ENCODE measurements around the gene CELF1. TPM values are rescaled to one million over a fixed set of nuclear protein-coding genes. Genes with fewer than 3 reads are reported as not detected.
A peak's percentile ranks its signal among the peaks of the same experiment; 100 is the strongest.

Gene CELF1
- total RNA-seq, 1 donor from 2014 or later, result 76.3 TPM

- DNase-seq (ENCODE audit: low read depth), result no peak
- peak overlapping the region; percentile 28 for H3K4me3 ChIP-seq (ENCODE audit: low read depth, low read length)
- H3K27me3 ChIP-seq (ENCODE audit: control insufficient read depth, insufficient read depth, low read length), result peaks cover 45% of the 10 kb centered on the region
- TF ChIP-seq CTCF (IDR thresholded peaks at IDR 0.05; ENCODE audit: insufficient read depth, low read length, poor library complexity, severe bottlenecking), result no peak
- H3K36me3 ChIP-seq (ENCODE audit: control insufficient read depth, insufficient read depth, low read length), result no peaks in the 10 kb centered on the region
Observed at GRCh38 chr11:47589584-47589976, 36.6 kb upstream of the CELF1 start.

- no peak overlapping the region for H3K4me3 ChIP-seq (ENCODE audit: low read depth, low read length)
- no peaks in the 10 kb centered on the region for H3K36me3 ChIP-seq (ENCODE audit: control insufficient read depth, insufficient read depth, low read length)
- TF ChIP-seq CTCF (IDR thresholded peaks at IDR 0.05; ENCODE audit: insufficient read depth, low read length, poor library complexity, severe bottlenecking), result no peak
- no peak for DNase-seq (ENCODE audit: low read depth)
- H3K27me3 ChIP-seq (ENCODE audit: control insufficient read depth, insufficient read depth, low read length), result peaks cover 41% of the 10 kb centered on the region
Observed at GRCh38 chr11:47589118-47589517, 36.2 kb upstream of the CELF1 start.

- no peak for TF ChIP-seq CTCF (IDR thresholded peaks at IDR 0.05; ENCODE audit: insufficient read depth, low read length, poor library complexity, severe bottlenecking)
- no peak for DNase-seq (ENCODE audit: low read depth)
- H3K4me3 ChIP-seq (ENCODE audit: low read depth, low read length), result no peak overlapping the region
- H3K36me3 ChIP-seq (ENCODE audit: control insufficient read depth, insufficient read depth, low read length), result no peaks in the 10 kb centered on the region
- peaks cover 28% of the 10 kb centered on the region for H3K27me3 ChIP-seq (ENCODE audit: control insufficient read depth, insufficient read depth, low read length)
Observed at GRCh38 chr11:47587723-47588326, 34.9 kb upstream of the CELF1 start.

- no peaks in the 10 kb centered on the region for H3K36me3 ChIP-seq (ENCODE audit: control insufficient read depth, insufficient read depth, low read length)
- no peak for DNase-seq (ENCODE audit: low read depth)
Observed at GRCh38 chr11:47587039-47587716, 34.2 kb upstream of the CELF1 start.

GRCh38 chr11:47586098-47586855 is 33.3 kb upstream of the CELF1 start, which contains the start of gene FAM180B:
Gene FAM180B, plus strand, starts transcription at chr11:47586678. Its CDS starts 91 bp downstream, at chr11:47586769.
- peaks cover 15% of the 10 kb centered on the region for H3K27me3 ChIP-seq (ENCODE audit: control insufficient read depth, insufficient read depth, low read length)
- H3K36me3 ChIP-seq (ENCODE audit: control insufficient read depth, insufficient read depth, low read length), result peaks cover 2% of the 10 kb centered on the region

More at GRCh38 chr11:47587039-47587716, 34.2 kb upstream of the CELF1 start:
- H3K27me3 ChIP-seq (ENCODE audit: control insufficient read depth, insufficient read depth, low read length), result peaks cover 21% of the 10 kb centered on the region
- no peak overlapping the region for H3K4me3 ChIP-seq (ENCODE audit: low read depth, low read length)
- TF ChIP-seq CTCF (IDR thresholded peaks at IDR 0.05; ENCODE audit: insufficient read depth, low read length, poor library complexity, severe bottlenecking), result no peak

More at GRCh38 chr11:47586098-47586855, 33.3 kb upstream of the CELF1 start, which contains the start of gene FAM180B:
- DNase-seq (ENCODE audit: low read depth), result no peak
- H3K4me3 ChIP-seq (ENCODE audit: low read depth, low read length), result no peak within 1 kb of the TSS
- TF ChIP-seq CTCF (IDR thresholded peaks at IDR 0.05; ENCODE audit: insufficient read depth, low read length, poor library complexity, severe bottlenecking), result no peak

Data from kidney epithelial cell (primary cell).